ENCODE results near the gene NPHP4.

The NPHP4 gene

DNA sequence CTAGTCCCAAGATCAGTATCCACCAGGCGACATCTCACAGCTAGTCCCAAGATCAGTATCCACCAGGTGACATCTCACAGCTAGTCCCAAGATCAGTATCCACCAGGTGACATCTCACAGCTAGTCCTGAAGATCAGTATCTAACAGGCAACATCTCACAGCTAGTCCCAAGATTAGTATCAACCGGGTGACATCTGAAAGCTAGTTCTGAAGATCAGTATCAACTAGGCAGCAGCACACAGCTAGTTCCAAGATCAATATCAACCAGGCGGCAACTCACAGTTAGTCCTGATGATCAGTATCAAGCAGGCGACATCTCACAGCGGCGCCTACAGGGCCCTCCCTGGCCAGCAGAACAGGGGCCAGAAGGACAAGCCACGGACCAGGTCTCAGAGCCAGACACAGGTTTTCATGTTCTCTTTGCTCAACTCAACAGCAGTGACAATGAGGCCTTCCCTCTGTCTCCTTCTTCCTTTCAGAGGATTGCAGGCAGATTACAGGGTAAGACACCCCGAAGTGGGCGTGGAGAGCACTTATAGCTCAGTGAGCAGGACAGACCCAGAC, 32.5 kb downstream of the NPHP4 start:
- no peaks in the 10 kb centered on the region for H3K79me2 ChIP-seq (ENCODE audit: insufficient read depth, low read length)
- no peaks in the 10 kb centered on the region for H3K9me3 ChIP-seq (ENCODE audit: low read length)
- TF ChIP-seq EZH2 (IDR thresholded peaks at IDR 0.05; ENCODE audit: borderline replicate concordance, low read length) (no peak), CTCF (IDR thresholded peaks at IDR 0.05; ENCODE audit: low read length) (no peak)
- no peak overlapping the region for H3K4me3 ChIP-seq (ENCODE audit: low read depth, low read length, poor library complexity, severe bottlenecking)
- no peak overlapping the region for H3K27ac ChIP-seq (ENCODE audit: low read depth, low read length, poor library complexity, severe bottlenecking)
- H3K9me2 ChIP-seq (ENCODE audit: low read depth, low read length), result no peaks in the 10 kb centered on the region
- no peaks in the 10 kb centered on the region for H3K36me3 ChIP-seq (ENCODE audit: insufficient read depth, low read length)
- H3F3A ChIP-seq (ENCODE audit: insufficient read depth, low read length), result no peaks in the 10 kb centered on the region
- no peak overlapping the region for H3K4me2 ChIP-seq (ENCODE audit: low read length)
- H4K20me1 ChIP-seq (ENCODE audit: insufficient read depth, low read length), result no peaks in the 10 kb centered on the region
- no peaks in the 10 kb centered on the region for H3K27me3 ChIP-seq (ENCODE audit: insufficient read depth, low read length)
- peaks cover 2% of the 10 kb centered on the region for H3K4me1 ChIP-seq (ENCODE audit: insufficient read depth, low read length, severe bottlenecking)
- no peak overlapping the region for H2AFZ ChIP-seq (ENCODE audit: low read length)
- no peak overlapping the region for H3K9ac ChIP-seq (ENCODE audit: low read length)

GRCh38 chr1:5959087-5959486, 33.1 kb downstream of the NPHP4 start:
- Histone ChIP-seq H3K27ac (ENCODE audit: low read depth, low read length, poor library complexity, severe bottlenecking) (no peak overlapping the region), H3K9me2 (ENCODE audit: low read depth, low read length) (no peaks in the 10 kb centered on the region), H3F3A (ENCODE audit: insufficient read depth, low read length) (no peaks in the 10 kb centered on the region), H3K4me1 (ENCODE audit: insufficient read depth, low read length, severe bottlenecking) (peaks cover 4% of the 10 kb centered on the region), H3K27me3 (ENCODE audit: insufficient read depth, low read length) (no peaks in the 10 kb centered on the region), H3K4me3 (ENCODE audit: low read depth, low read length, poor library complexity, severe bottlenecking) (no peak overlapping the region), H3K9me3 (ENCODE audit: low read length) (no peaks in the 10 kb centered on the region), H2AFZ (ENCODE audit: low read length) (no peak overlapping the region), H3K79me2 (ENCODE audit: insufficient read depth, low read length) (no peaks in the 10 kb centered on the region), H3K4me2 (ENCODE audit: low read length) (no peak overlapping the region), H3K9ac (ENCODE audit: low read length) (no peak overlapping the region), H4K20me1 (ENCODE audit: insufficient read depth, low read length) (no peaks in the 10 kb centered on the region), H3K36me3 (ENCODE audit: insufficient read depth, low read length) (no peaks in the 10 kb centered on the region)
- no peak for TF ChIP-seq CTCF (IDR thresholded peaks at IDR 0.05; ENCODE audit: low read length)
- no peak for TF ChIP-seq EZH2 (IDR thresholded peaks at IDR 0.05; ENCODE audit: borderline replicate concordance, low read length)

DNA sequence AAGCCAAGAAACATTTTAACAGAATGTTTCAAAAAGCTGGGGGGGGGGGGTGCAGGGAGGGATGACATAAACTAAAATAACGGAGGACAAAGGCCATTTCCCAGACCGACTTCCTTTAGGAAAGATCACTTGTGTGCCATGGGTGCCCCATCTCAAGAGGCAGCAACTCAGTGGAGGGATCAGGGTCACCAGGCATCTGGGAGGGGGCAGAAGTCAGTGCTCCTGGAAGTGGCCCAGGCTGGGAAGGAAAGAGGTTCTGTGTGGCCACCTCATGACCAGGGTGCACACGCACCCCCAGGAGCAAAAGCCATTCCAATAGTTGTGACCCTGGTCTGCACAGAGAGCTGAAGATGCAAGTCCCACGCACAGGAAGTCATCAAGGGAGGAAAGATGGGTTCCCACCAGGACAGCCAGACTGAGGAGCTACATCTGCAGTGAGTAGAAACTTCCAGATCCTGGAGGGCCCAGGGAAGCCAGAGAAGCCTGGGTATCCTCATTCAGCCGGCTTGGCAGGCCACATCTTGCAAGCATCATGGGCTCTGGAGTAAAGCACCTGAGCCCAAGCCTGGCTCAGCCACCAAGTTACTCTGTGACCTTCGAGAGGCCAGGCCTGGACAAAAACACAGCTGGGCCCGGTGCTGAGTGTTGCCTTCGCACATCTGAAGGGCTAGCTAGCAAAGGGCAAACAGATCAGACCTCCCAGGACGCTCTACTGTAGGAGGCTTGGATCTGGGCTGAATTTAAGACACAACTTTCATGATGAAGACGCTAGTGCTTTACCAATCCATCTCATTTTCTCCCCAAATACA, 36.0 kb downstream of the NPHP4 start:
- Histone ChIP-seq H3K4me1 (ENCODE audit: insufficient read depth, low read length, severe bottlenecking) (peaks cover 4% of the 10 kb centered on the region), H3K36me3 (ENCODE audit: insufficient read depth, low read length) (no peaks in the 10 kb centered on the region; the same call in 1 of the 2 replicates), H3K79me2 (ENCODE audit: insufficient read depth, low read length) (no peaks in the 10 kb centered on the region), H3K4me2 (ENCODE audit: low read length) (no peak overlapping the region), H3K9me2 (ENCODE audit: low read depth, low read length) (no peaks in the 10 kb centered on the region), H3K4me3 (ENCODE audit: low read depth, low read length, poor library complexity, severe bottlenecking) (no peak overlapping the region), H3K9ac (ENCODE audit: low read length) (no peak overlapping the region), H3F3A (ENCODE audit: insufficient read depth, low read length) (no peaks in the 10 kb centered on the region), H3K27me3 (ENCODE audit: insufficient read depth, low read length) (no peaks in the 10 kb centered on the region), H3K9me3 (ENCODE audit: low read length) (no peaks in the 10 kb centered on the region), H2AFZ (ENCODE audit: low read length) (no peak overlapping the region), H3K27ac (ENCODE audit: low read depth, low read length, poor library complexity, severe bottlenecking) (no peak overlapping the region), H4K20me1 (ENCODE audit: insufficient read depth, low read length) (no peaks in the 10 kb centered on the region)
- TF ChIP-seq EZH2 (IDR thresholded peaks at IDR 0.05; ENCODE audit: borderline replicate concordance, low read length) (no peak), CTCF (IDR thresholded peaks at IDR 0.05; ENCODE audit: low read length) (no peak)

All from OCI-LY1 (cell line).